Measurements from ENCODE around the gene HCFC2. TPM values are rescaled to one million over a fixed set of nuclear protein-coding genes. Genes with fewer than 3 reads are reported as not detected.

The HCFC2 gene
- total and polyA plus RNA-seq, 10 donors: 4.3 to 18.6 (median 16.6) TPM

DNA sequence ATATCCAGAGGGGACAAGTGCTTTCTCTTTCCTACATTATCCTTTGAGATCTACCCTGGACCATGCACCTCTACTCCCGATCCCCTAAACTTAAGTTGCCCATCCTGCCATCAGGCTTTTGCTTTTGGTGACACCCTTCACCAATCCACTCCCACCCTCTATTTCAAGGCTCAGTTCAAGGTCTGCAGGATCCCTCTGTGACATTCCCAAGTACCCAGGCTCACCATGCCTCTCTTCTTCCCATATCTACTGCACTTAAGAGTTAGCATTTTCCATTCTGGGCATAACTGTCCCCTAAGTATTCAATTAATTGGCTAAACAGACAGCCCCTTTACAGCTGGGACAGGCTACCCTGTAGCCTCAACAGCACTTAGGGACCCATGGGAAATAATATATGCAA, 70.6 kb downstream of the HCFC2 start:
- intact Hi-C loops (cut with DNase I; ENCODE audit: low total_unique reads): no loop called here
- WGBS, 5 donors: 95 to 100% (median 97%) methylated on average over 1 of the region's 1 CpG

DNA sequence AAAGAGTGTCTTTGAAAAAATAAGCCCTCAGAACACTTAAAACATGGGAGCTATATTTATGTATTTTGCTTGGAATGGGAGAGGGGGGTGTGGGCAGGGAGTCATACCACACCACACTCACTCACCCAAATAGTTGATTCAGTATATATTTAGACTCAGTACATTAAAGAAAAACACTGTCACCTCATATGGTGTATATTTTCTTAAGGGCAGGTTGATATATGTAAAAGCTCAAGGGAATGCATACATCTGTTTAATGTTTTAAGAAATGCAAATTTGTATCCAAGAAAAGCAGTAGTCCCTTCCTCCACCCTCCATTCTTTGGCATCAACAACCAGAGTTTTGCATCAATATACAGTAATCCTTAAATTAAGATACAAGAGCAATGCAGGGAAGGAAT, 72.2 kb downstream of the HCFC2 start:
- intact Hi-C loops (cut with DNase I; ENCODE audit: low total_unique reads): no loop called here
- Histone ChIP-seq H3K4me1 (peaks cover 14 to 68% (median 44%) of the 10 kb centered on the region in 6 donors), H3K36me3 (peaks cover 0 to 36% (median 12%) of the 10 kb centered on the region in 6 donors), H3K9me3 (no peaks in the 10 kb centered on the region), H3K4me3 (peak overlapping the region in 7 of 8 donors; percentile 62 to 80 (median 70)), H3K27me3 (replicated peaks in 1 of 7) (no peaks in the 10 kb centered on the region), H3K27ac (peak overlapping the region in 6 of 8 donors; percentile 81 to 95 (median 90))
- no peak for TF ChIP-seq POLR2AphosphoS5 (IDR thresholded peaks at IDR 0.05)
- no peak for TF ChIP-seq POLR2A (IDR thresholded peaks at IDR 0.05)
- TF ChIP-seq, protein P1, sequence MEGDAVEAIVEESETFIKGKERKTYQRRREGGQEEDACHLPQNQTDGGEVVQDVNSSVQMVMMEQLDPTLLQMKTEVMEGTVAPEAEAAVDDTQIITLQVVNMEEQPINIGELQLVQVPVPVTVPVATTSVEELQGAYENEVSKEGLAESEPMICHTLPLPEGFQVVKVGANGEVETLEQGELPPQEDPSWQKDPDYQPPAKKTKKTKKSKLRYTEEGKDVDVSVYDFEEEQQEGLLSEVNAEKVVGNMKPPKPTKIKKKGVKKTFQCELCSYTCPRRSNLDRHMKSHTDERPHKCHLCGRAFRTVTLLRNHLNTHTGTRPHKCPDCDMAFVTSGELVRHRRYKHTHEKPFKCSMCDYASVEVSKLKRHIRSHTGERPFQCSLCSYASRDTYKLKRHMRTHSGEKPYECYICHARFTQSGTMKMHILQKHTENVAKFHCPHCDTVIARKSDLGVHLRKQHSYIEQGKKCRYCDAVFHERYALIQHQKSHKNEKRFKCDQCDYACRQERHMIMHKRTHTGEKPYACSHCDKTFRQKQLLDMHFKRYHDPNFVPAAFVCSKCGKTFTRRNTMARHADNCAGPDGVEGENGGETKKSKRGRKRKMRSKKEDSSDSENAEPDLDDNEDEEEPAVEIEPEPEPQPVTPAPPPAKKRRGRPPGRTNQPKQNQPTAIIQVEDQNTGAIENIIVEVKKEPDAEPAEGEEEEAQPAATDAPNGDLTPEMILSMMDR (IDR thresholded peaks at IDR 0.05 in 8 of 11, conservative IDR thresholded peaks at IDR 0.05 in 3 of 11): no peak
- DNase-seq: no peak

More for the DNA sequence above, 70.6 kb downstream of the HCFC2 start:
- peaks cover 0 to 53% (median 15%) of the 10 kb centered on the region in 6 donors for H3K36me3 ChIP-seq
- peaks cover 14 to 78% (median 47%) of the 10 kb centered on the region in 6 donors for H3K4me1 ChIP-seq
- no peaks in the 10 kb centered on the region for H3K27me3 ChIP-seq (replicated peaks in 1 of 7)
- no peaks in the 10 kb centered on the region for H3K9me3 ChIP-seq
- no peak overlapping the region for H3K4me3 ChIP-seq
- no peak overlapping the region for H3K27ac ChIP-seq
- no peak for DNase-seq
- TF ChIP-seq POLR2AphosphoS5 (IDR thresholded peaks at IDR 0.05) (no peak), POLR2A (IDR thresholded peaks at IDR 0.05) (no peak)
- TF ChIP-seq, protein P1 (IDR thresholded peaks at IDR 0.05 in 8 of 11, conservative IDR thresholded peaks at IDR 0.05 in 3 of 11): no peak

DNA sequence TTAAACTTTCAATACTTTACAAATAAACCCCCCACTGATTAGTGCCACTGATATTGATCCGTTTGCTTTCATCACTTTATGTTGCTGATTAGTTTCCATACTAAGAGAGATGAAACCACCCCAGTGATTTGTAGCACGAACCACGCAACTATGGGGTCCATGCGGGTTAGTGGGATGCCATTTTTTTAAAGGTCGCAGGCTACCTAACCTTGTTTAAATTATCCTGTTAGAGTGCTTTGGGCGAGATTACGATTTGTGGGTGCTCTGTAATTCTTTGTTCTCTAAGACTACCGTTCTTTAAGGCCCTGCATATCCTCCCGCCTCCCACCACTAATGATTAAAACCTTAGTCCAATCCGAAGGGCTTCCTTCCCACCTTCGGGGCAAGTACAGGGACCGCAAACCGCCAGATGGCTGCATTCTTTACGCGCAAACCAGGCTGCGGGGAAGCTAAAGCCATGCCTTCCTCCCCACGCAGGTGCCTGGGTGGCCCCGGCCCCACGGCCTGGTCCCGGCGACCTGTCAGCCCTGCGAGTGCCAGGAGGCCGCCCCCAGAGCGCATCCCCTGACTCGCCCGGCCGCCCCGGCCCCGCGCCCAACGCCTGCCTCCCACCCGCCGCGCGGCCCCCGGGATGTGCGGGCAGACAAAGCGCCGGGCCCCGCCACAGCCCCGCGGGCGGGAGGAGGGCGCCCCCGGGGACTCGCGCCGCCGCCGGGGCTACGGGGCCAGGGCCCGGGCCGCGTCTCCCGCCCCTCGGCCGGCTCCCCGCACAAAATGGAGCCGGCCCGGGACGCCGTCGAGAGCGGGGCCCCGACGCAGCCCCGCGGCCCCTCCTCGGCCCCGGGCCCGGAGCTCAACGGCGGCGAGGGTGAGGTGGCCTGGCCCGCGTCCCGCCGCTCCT, 72.9 kb downstream of the HCFC2 start:
- WGBS, 5 donors: 1 to 2% (median 1%) methylated on average over 19 to 78 of the region's 78 CpGs
- no peaks in the 10 kb centered on the region for H3K9me3 ChIP-seq
- peak overlapping the region; percentile 80 to 95 (median 88) for H3K27ac ChIP-seq
- peaks cover 11 to 61% (median 44%) of the 10 kb centered on the region in 6 donors for H3K4me1 ChIP-seq
- no peaks in the 10 kb centered on the region for H3K27me3 ChIP-seq (replicated peaks in 1 of 7)
- peaks cover 0 to 29% (median 8%) of the 10 kb centered on the region in 6 donors for H3K36me3 ChIP-seq
- peak; percentile 92 for DNase-seq
- TF ChIP-seq POLR2A (IDR thresholded peaks at IDR 0.05): no peak
- TF ChIP-seq, protein P1 (IDR thresholded peaks at IDR 0.05 in 8 of 11, conservative IDR thresholded peaks at IDR 0.05 in 3 of 11): no peak
- TF ChIP-seq POLR2AphosphoS5 (IDR thresholded peaks at IDR 0.05): peak; percentile 8 to 49 (median 46)
- intact Hi-C loops (cut with DNase I; ENCODE audit: low total_unique reads): no loop called here
- peak overlapping the region; percentile 61 to 80 (median 68) for H3K4me3 ChIP-seq
